NCI-H526 treated with DMSO at 0.1 percent for 48 hours (cell line): ENCODE measurements around the gene ACKR3.

ENCODE experiments used
- DNase-seq: peaks from one replicate; lab custom pipeline; 2025; lab: John Stamatoyannopoulos, UW

ACKR3 gene

DNA sequence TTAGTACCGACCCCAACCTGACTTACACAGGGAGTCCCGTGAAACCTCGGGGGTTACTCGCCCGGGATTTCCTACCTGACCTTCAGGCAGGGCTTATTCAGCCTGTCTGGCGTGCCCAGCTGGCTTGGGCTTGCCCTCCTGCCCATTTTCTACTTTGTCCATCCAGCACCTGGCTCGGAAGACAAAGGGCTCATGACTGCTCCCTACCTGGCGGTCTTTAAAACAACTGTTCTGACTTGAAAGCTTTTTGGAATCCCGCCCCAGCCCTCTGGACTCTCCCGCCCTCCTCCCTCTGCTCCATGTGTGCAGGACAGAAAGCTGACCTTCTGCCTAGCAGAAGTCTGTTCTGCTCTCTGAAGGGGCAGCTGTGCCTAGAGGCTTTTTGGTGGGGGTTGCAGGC lies 43.1 kb downstream of the ACKR3 start:
- no peak for DNase-seq

DNA sequence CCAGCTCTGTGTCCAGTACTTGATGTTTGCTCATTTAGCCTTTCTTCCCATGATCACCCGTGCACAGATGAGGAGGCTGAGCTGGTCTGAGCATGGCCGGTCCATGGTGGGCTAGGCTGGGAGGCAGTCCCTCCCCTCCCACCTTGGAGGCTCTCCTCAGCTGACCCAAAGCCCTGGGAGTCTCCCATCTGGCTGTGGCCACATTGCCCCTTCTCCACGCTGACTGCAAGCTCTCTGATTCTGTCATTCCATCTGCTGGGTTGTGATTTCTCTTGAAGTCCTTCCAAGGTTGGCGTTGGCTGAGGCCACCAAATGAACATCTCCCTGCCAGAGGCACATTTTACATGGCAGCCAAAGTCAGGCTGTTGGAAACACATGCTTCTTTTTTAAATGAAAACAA lies 44.0 kb downstream of the ACKR3 start:
- DNase-seq = no peak

DNA sequence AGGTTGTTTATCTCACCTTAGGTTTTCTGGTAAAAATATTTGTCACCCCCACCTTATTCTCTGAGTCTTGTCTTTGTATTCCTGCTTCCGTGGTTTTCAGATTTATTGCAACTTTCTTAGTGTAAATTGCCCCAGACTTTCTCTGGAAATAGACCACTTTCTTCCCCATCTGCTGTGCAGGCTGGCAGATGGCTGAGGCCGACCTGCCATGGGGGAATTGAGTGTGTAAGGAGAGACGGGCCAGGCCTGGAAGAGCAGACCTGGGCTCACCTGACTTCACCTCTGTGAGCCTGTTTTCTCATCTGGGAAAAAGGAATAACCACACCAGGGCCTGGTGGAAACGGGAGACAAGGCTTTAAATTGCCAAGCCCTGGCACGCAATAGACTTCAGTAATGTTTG lies 44.9 kb downstream of the ACKR3 start:
- no peak for DNase-seq

GRCh38 chr2:236616031-236616430 lies 46.4 kb downstream of the ACKR3 start:
- no peak for DNase-seq

DNA sequence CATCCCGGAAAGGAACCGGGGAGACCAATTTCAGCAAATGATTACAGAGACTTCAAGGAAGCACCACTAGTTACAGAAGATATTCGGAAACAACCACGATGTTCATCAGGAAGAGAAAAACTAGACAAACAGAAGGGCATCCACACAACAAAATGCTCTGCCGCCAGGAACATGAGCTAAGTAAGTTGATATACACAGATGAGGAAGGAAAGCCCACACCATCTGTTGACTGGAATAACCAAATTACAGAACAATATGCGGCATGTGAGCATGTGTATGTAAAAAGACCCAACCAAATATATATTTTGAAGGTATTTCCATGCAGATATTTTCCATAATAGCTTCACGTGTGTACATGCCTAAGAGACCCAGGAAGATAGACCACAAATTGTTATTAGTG lies 47.0 kb downstream of the ACKR3 start:
- DNase-seq = peak; percentile 52

GRCh38 chr2:236617221-236617737 lies 47.7 kb downstream of the ACKR3 start:
- DNase-seq = no peak

DNA sequence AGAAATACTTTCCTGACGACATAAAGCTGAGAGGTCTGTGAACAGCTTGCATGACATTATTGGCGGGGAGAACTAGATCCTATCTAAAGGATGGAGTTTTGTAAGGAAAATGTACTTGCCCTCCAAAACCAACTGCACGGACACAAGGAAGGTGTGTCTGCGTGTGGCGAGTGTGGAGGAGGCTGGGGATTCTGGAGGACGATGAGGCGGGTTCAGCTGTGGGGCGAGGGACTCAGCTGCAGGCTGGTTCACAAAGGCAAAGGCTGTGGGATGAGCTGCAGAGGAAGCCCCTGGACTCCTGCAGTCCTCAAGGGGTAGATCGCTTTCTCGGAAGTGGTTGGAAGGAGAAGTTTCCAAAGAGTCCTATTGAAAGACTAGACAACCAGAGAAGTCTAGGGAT lies 48.2 kb downstream of the ACKR3 start:
- DNase-seq = no peak

GRCh38 chr2:236618370-236618769 lies 48.7 kb downstream of the ACKR3 start:
- DNase-seq = no peak

- no peak for DNase-seq
Measured at GRCh38 chr2:236619910-236620612, 50.4 kb downstream of the ACKR3 start.

GRCh38 chr2:236621786-236622185 lies 52.2 kb downstream of the ACKR3 start:
- DNase-seq = no peak

DNA sequence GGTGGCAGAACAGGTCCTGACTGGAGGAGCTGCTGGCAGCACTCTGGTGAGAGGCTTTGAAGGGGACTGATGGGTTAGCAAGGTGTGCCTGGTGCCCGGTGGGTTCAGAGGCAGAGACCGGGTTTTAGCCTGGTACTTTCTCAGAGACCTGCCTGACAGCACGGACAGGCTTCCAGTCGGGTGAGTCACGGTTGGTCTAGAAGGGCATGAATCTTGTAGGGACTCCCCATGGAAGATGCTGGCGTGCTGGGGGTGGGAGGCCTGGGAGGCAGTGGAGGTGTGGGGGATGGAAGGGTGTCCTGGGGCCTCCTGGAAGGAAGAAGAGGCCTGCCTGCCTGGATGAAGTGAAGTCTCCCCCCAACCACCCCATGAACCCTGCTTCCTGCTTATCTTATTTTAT lies 52.6 kb downstream of the ACKR3 start:
- no peak for DNase-seq

DNA sequence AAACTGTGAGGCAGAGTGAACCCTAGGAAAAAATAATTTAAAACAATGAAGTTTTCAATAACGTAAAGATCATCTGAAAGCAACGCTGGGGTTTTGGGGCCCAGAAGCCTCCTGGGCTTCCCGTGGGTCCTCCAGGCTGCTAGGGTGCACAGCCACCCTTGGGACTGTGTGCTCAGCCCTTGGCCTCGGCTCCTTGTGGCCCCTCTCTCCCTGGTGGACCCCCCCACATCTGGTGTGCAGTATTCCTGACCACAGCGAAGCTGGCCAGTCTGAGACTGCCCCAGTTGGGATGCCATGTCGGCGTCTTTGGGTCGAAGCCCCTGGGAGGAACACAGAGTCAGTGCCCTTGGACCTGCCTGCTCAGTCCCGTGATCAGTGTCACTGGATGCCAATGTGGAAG lies 53.0 kb downstream of the ACKR3 start:
- DNase-seq = no peak

GRCh38 chr2:236623816-236624215 lies 54.2 kb downstream of the ACKR3 start:
- DNase-seq = no peak

GRCh38 chr2:236625156-236625690 lies 55.6 kb downstream of the ACKR3 start:
- DNase-seq = no peak

DNA sequence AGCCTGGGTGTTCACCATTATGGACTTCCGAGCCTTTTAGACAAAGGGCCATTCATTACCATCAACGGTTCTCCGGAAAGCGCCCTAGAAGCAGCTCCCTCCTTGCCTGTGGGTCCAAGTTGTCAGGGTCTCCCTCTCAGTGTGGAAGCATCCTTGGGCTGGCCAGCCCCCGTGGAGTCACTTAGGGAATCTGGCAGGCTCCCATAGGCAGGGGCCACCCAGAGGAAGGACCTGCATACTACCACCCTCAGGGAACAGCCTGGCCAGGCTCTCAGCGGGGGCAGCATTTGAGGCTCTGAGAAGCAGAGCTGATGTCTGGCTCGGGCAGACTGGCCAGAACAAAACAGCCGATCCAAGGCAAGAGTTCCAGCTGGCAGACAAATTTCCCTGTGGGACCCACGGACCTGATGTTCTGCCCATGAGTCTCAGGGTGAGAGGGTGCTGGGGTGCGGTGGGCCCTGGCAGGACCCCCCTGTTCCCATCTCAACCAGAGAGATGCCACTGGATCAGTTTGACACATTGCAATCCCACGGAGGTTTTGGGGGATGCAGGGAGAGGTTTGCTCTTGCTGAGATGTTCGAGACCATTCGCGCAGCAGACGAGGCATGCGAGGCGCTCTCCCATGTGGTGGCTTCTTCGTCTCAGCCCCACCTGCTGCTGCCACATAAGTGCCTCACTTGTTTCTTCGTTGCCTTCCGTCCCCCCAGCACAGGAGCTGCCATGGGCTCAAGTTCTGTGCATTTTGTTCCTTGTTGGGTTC lies 56.9 kb downstream of the ACKR3 start:
- no peak for DNase-seq

DNA sequence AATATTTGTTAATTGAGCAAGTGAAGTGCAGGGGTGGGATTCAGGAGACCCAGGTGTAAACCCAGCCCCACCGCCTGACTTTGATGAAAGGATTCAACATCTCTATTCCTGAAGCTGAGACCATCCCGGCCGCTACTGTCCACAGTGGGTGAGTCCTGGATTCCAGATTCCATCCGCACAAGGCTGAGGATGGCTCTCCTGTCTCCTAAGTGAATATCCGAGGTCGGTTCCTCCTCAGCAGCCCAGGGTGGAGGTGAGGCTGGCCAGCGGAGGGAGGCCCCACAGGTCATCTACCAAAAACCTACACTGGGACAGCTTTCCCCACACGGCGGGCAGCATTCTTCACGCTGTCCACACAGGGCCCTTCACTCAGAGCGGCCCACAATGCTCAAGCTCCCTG lies 57.6 kb downstream of the ACKR3 start:
- DNase-seq = no peak

DNA sequence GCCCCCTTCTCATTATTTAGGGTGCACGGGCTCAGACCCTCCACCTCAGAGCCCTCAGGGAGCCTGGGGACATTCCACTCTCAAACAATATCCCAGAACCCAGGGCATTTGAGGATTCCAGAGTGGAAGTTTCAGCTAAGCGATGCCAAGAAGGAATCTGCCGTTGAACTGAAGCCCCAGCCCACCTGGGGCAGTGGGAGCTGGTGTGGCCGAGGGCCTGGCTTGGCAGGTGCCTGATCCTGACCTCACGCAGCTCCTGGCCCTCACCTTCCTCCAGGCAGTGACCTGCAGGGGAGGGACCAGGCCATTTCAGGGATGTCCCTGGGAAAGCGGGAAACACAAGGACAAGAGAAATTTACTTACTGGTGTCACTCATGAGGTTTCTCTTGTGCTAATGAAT lies 58.2 kb downstream of the ACKR3 start:
- no peak for DNase-seq

DNA sequence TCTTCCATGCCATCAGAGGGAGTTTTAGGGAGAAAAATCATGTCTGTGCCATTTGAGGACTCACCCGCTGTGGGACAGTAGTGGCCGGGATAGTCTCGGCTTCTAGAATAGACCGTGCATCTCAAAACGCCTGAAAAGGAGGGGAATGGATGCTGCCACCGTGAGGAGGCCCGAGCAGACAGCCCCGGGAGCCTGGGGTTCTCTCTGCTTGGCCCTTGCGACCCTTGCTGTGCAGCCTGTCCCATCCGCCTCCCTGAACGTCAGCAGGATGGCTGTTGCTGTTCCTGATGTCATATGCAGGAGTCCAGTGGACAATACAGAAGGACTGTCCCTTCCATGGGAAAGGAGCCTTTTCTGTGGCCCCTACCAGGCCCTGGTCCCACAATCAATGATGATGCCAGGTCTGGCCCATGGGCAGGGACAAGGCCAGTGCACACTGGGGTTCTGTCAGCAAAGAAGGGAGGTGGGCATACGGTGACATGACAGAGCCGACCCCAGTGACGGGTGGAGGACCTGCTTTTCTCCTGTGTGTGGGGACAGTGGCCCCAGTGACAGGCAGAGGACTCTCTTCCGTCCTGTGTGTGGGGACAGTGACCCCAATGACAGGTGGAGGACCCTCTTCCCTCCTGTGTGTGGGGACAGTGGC lies 58.8 kb downstream of the ACKR3 start:
- DNase-seq = no peak

DNA sequence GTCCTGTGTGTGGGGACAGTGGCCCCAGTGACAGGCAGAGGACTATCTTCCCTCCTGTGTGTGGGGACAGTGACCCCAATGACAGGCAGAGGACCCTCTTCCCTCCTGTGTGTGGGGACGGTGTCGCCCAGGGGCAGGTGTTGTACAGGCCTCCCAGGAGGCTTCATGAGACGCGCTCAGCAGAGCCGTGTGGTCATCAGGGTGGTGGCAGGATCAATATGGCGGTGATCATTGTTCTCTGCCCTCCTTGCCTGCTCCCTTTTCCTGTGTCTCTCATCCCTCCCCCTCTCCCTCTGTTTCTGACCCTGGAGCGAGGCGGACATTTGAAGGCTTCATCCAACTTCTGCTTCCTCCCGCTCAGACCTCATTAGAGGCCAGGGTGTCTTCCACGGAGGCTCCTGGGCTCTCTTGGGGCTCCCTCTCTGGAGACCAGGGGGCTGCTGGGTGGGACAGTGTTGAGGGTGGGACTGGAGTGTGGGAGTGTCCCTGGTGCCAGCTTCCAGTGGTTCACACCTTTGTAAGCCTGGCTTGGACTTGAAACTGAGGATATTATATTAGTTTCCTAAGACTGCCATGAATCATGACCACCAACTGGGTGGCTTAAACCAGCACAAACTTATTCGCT lies 59.5 kb downstream of the ACKR3 start:
- DNase-seq = no peak

DNA sequence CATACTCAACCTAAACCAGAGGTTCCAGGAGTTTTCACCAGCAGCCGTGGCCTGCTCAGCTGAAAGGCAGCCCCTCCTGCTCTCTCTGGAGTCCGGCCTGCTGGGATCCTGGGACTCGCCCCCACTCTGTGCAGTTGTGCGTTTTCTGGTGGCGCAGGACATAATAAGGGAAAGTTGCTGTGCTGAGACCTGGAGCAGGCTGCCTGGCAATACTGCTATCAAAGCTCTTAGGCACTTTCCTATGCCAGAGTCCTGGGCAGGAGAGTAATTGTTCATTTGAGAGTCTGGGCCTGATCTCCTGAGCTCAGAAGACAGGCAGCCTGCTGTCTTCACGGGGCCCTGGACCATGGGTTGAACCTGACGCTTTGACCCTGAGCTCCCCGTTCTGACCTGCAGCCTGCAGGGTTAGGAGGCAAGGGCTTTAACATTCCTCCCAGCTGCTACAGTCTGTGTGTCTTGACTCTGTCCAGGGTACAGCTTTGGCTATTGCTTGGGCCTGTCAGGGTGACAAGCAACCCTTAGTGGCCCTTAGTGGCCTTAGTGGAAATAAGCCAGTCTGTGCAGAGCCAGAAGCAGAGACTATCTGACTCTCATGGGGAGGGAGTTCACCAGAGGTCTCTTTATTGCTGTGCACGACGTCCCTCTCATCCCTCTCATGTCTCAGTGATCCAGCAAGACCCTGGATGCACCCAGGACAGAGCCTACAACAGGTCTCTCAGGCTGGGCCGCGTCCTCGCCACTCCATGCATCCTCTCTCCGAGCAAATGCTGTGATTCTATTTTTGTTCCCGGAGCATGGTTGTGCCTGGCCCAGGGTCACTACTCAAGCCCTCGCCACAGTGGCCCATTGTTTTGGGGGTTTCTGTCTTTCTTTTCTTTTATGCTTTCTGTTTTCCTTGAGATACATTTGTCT lies 60.6 kb downstream of the ACKR3 start:
- DNase-seq = no peak

GRCh38 chr2:236631281-236631855 lies 61.7 kb downstream of the ACKR3 start:
- no peak for DNase-seq
